HCT116 (cell line): Measurements from ENCODE around the gene UBASH3B. TPM values are rescaled to one million over a fixed set of nuclear protein-coding genes. Genes with fewer than 3 reads are reported as not detected.

Experiments
- ATAC-seq: fragments of 200-7000 bp; cut with Tn5 transposase; 2 replicates; pipeline ENCODE4 v1.9.1; 2020; ENCODE audit warnings: mild to moderate bottlenecking, moderate library complexity
- BruUV-seq: library from RNA; stranded (reverse); fragments of 400-500 nt; replicated peaks from 2 replicates; lab custom pipeline; 2021; lab: Mats Ljungman, UMichigan
- CTCF ChIA-PET: fragments of 300-600 bp; sonication (Branson Sonifier 250); formaldehyde crosslinking; loops from one replicate; lab custom pipeline; 2021; ENCODE audit warnings: antibody characterized with exemption; lab: Charles Lee
- POLR2A ChIA-PET: fragments of 300-600, 350-600 bp; sonication (Branson Sonifier 250); formaldehyde crosslinking; loops from one replicate; lab custom pipeline; 2021; ENCODE audit warnings: antibody characterized with exemption; lab: Charles Lee
- RAD21 ChIA-PET, 2 experiments: fragments of 300-600 bp; sonication (Branson Sonifier 250); formaldehyde crosslinking; loops; one replicate each; lab custom pipeline; 2023; ENCODE audit warnings: low total read pairs in 2 of 2; ENCODE audit not compliant: uncharacterized antibody in 2 of 2, unreplicated experiment in 2 of 2, low non-redundant PET in 1 of 2; lab: Charles Lee
- DNase-seq: peaks from one replicate; pipeline ENCODE4 v3.0.0-alpha.2; 2010; ENCODE audit warnings: low read depth, low spot score
- H2AFZ ChIP-seq: fragments of 200-600 bp; shearing (Covaris generic), sonication (generic); 2 replicates; pipeline ENCODE4 v1.6.1; 2017; ENCODE audit warnings: low read depth, mixed run types, mixed read lengths, antibody characterized with exemption, low read length; ENCODE audit not compliant: poor library complexity, severe bottlenecking
- H3K27ac ChIP-seq: 2 replicates; pipeline ENCODE4 v1.5.1; 2012; ENCODE audit warnings: low read depth, low read length
- H3K27me3 ChIP-seq: fragments of 200-600 bp; sonication (generic); 2 replicates; pipeline ENCODE4 v1.6.1; 2016; ENCODE audit warnings: mixed run types, low read length, mixed read lengths; ENCODE audit not compliant: insufficient read depth
- H3K36me3 ChIP-seq, 2 experiments: fragments of 200-500 bp in 1 of 2; fragments of 200-600 bp in 1 of 2; sonication (Bioruptor generic) in 1 of 2; sonication (generic) in 1 of 2; 2 replicates each; pipeline versions ENCODE4 v1.5.1 to v1.6.1; 2014 to 2016; ENCODE audit warnings: low read length in 2 of 2, inconsistent platforms in 1 of 2, mixed read lengths in 1 of 2, mixed run types in 1 of 2; ENCODE audit not compliant: insufficient read depth in 2 of 2, control insufficient read depth in 1 of 2
- H3K4me1 ChIP-seq, 2 experiments: fragments of 200-600 bp in 1 of 2; sonication (generic) in 1 of 2; 2 replicates each; pipeline versions ENCODE4 v1.5.1 to v1.6.1; 2012 to 2017; ENCODE audit warnings: low read length in 2 of 2, inconsistent platforms in 1 of 2, mild to moderate bottlenecking in 1 of 2, mixed read lengths in 1 of 2, mixed run types in 1 of 2, moderate library complexity in 1 of 2; ENCODE audit not compliant: insufficient read depth in 2 of 2, control insufficient read depth in 1 of 2
- H3K4me2 ChIP-seq: fragments of 200-600 bp; sonication (generic); 2 replicates; pipeline ENCODE4 v1.6.1; 2017; ENCODE audit warnings: mixed run types, low read length, mixed read lengths
- H3K4me3 ChIP-seq, 2 experiments: fragments of 200-600 bp in 1 of 2; sonication (generic) in 1 of 2; replicated peaks in 1 of 2; 2 replicates each; pipeline ENCODE4 v1.5.1; 2011 to 2016; ENCODE audit warnings: low read length in 2 of 2, control low read depth in 1 of 2, low read depth in 1 of 2, mild to moderate bottlenecking in 1 of 2, mixed read lengths in 1 of 2, mixed run types in 1 of 2
- H3K79me2 ChIP-seq: fragments of 200-600 bp; sonication (generic); 2 replicates; pipeline ENCODE4 v1.6.1; 2017; ENCODE audit warnings: mild to moderate bottlenecking, mixed run types, low read length, moderate library complexity, mixed read lengths; ENCODE audit not compliant: insufficient read depth
- H3K9ac ChIP-seq: fragments of 200-600 bp; sonication (generic); 2 replicates; pipeline ENCODE4 v1.6.1; 2016; ENCODE audit warnings: low read length, mixed read lengths
- H3K9me2 ChIP-seq: fragments of 200-600 bp; sonication (generic), shearing (Covaris generic); 2 replicates; pipeline ENCODE4 v1.6.1; 2017; ENCODE audit warnings: mixed run types, mild to moderate bottlenecking, moderate library complexity; ENCODE audit not compliant: insufficient read depth
- H3K9me3 ChIP-seq, 2 experiments: fragments of 200-500 bp in 1 of 2; fragments of 200-600 bp in 1 of 2; sonication (Bioruptor generic) in 1 of 2; sonication (generic) in 1 of 2; 2 replicates each; pipeline ENCODE4 v1.6.1; 2014 to 2017; ENCODE audit warnings: low read length in 2 of 2, mixed read lengths in 2 of 2, inconsistent platforms in 1 of 2, low read depth in 1 of 2, mild to moderate bottlenecking in 1 of 2, mixed run types in 1 of 2, moderate library complexity in 1 of 2; ENCODE audit not compliant: control insufficient read depth in 1 of 2, insufficient read depth in 1 of 2
- H4K20me1 ChIP-seq: fragments of 200-600 bp; sonication (generic), shearing (Covaris generic); 2 replicates; pipeline ENCODE4 v1.6.1; 2017; ENCODE audit warnings: mixed run types, mild to moderate bottlenecking, moderate library complexity; ENCODE audit not compliant: insufficient read depth
- EGR1 ChIP-seq: IDR thresholded peaks from 2 replicates; pipeline ENCODE4 v1.6.1; 2012; ENCODE audit warnings: low read depth
- EZH2phosphoT487 ChIP-seq: fragments of 200-600 bp; IDR thresholded peaks from 2 replicates; pipeline ENCODE4 v1.6.1; 2018; ENCODE audit warnings: antibody characterized with exemption, borderline replicate concordance
- MAX ChIP-seq: IDR thresholded peaks from 2 replicates; pipeline ENCODE4 v1.6.1; 2012
- POLR2A ChIP-seq: IDR thresholded peaks from 2 replicates; pipeline ENCODE4 v1.7.0; 2011; ENCODE audit warnings: borderline replicate concordance; ENCODE audit not compliant: insufficient read depth, insufficient read length; ENCODE audit errors: extremely low read depth
- SRF ChIP-seq: IDR thresholded peaks from 2 replicates; pipeline ENCODE4 v1.6.1; 2012; ENCODE audit warnings: low read depth
- TCF7L2 ChIP-seq: IDR thresholded peaks from 2 replicates; pipeline ENCODE4 v1.7.0; 2011; ENCODE audit warnings: borderline replicate concordance, inconsistent platforms; ENCODE audit not compliant: insufficient read depth, insufficient read length; ENCODE audit errors: extremely low read depth
- ZBTB33 ChIP-seq: IDR thresholded peaks from 2 replicates; pipeline ENCODE4 v1.6.1; 2011; ENCODE audit warnings: mild to moderate bottlenecking, low read length, moderate library complexity; ENCODE audit not compliant: insufficient replicate concordance; ENCODE audit errors: extremely low read depth
- intact Hi-C: fragments of 100-400 bp; cut with micrococcal nuclease; formaldehyde crosslinking; loops from 2 replicates; pipeline ENCODE4 v1.10.0; 2022
- total RNA-seq: library from RNA; stranded (reverse); gene quantifications from one replicate; pipeline ENCODE4 v1.2.1, GENCODE V29; 2021; ENCODE audit not compliant: unreplicated experiment
- TF ChIP-seq, protein P1 (sequence below): IDR thresholded peaks from 2 replicates; pipeline ENCODE4 v1.6.1; 2012
- TF ChIP-seq, protein P2 (sequence below), 3 experiments: fragments of 200-600 bp in 1 of 3; sonication (generic) in 1 of 3; IDR thresholded peaks in 2 of 3; conservative IDR thresholded peaks in 1 of 3; 2 replicates each; pipeline ENCODE4 v1.5.1; 2012 to 2017; ENCODE audit warnings: low read depth in 2 of 3, low read length in 2 of 3, antibody characterized with exemption in 1 of 3, borderline replicate concordance in 1 of 3, control low read depth in 1 of 3, mild to moderate bottlenecking in 1 of 3, mixed read lengths in 1 of 3, mixed run types in 1 of 3, moderate library complexity in 1 of 3; ENCODE audit not compliant: insufficient read depth in 1 of 3
- TF ChIP-seq, protein P3 (sequence below): IDR thresholded peaks from 2 replicates; pipeline ENCODE4 v1.6.1; 2012; ENCODE audit warnings: low read depth

UBASH3B gene
- total RNA-seq, 1 experiment from 2014 or later = 40.3 TPM

GRCh38 chr11:122821169-122821568, 165.6 kb downstream of the UBASH3B start:
- BruUV-seq = no TSS peak
- TF ChIP-seq EZH2phosphoT487 = no peak
- no peak for TF ChIP-seq SRF
- TF ChIP-seq, protein P1, sequence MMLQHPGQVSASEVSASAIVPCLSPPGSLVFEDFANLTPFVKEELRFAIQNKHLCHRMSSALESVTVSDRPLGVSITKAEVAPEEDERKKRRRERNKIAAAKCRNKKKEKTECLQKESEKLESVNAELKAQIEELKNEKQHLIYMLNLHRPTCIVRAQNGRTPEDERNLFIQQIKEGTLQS = no peak
- POLR2A ChIA-PET = no interaction called here
- Histone ChIP-seq H3K27ac (no peak overlapping the region), H3K27me3 (no peaks in the 10 kb centered on the region), H3K4me1 (peaks cover 17 to 18% of the 10 kb centered on the region in 2 experiments), H3K9me2 (no peaks in the 10 kb centered on the region), H3K4me2 (no peak overlapping the region), H4K20me1 (no peaks in the 10 kb centered on the region), H2AFZ (no peak overlapping the region), H3K4me3 (no peak overlapping the region), H3K9me3 (0 out of 4 replicates have a peak, but pooled peaks cover 0 to 5% of the 10 kb centered on the region in 2 experiments), H3K79me2 (no peaks in the 10 kb centered on the region), H3K9ac (no peak overlapping the region), H3K36me3 (no peaks in the 10 kb centered on the region)
- CTCF ChIA-PET = interaction anchor here (1.1 to 1.9 kb wide), 2 partner anchors 14 to 31 kb away, joined by 4 to 5 read pairs; no protein-coding TSS in a partner anchor
- DNase-seq = no peak
- intact Hi-C loops = no loop called here
- ATAC-seq = no peak
- RAD21 ChIA-PET = no interaction called here

GRCh38 chr11:122822241-122822640, 166.7 kb downstream of the UBASH3B start:
- BruUV-seq = no TSS peak
- intact Hi-C loops = no loop called here
- DNase-seq (no peak), ATAC-seq (no peak)
- Histone ChIP-seq H3K9ac (no peak overlapping the region), H3K9me3 (0 out of 4 replicates have a peak, but pooled peaks cover 0 to 5% of the 10 kb centered on the region in 2 experiments), H3K27me3 (no peaks in the 10 kb centered on the region), H3K36me3 (no peaks in the 10 kb centered on the region), H3K27ac (no peak overlapping the region), H3K4me3 (no peak overlapping the region), H3K9me2 (no peaks in the 10 kb centered on the region), H3K4me1 (peaks cover 9% of the 10 kb centered on the region in 2 experiments), H4K20me1 (no peaks in the 10 kb centered on the region), H3K4me2 (no peak overlapping the region), H3K79me2 (no peaks in the 10 kb centered on the region), H2AFZ (no peak overlapping the region)
- ChIA-PET CTCF (interaction anchor here (1.1 kb wide), 1 partner anchor 30 kb away, joined by 4 read pairs; no protein-coding TSS in a partner anchor), POLR2A (no interaction called here), RAD21 (no interaction called here)
- no peak for TF ChIP-seq EGR1
- no peak for TF ChIP-seq ZBTB33
- TF ChIP-seq, protein P2, sequence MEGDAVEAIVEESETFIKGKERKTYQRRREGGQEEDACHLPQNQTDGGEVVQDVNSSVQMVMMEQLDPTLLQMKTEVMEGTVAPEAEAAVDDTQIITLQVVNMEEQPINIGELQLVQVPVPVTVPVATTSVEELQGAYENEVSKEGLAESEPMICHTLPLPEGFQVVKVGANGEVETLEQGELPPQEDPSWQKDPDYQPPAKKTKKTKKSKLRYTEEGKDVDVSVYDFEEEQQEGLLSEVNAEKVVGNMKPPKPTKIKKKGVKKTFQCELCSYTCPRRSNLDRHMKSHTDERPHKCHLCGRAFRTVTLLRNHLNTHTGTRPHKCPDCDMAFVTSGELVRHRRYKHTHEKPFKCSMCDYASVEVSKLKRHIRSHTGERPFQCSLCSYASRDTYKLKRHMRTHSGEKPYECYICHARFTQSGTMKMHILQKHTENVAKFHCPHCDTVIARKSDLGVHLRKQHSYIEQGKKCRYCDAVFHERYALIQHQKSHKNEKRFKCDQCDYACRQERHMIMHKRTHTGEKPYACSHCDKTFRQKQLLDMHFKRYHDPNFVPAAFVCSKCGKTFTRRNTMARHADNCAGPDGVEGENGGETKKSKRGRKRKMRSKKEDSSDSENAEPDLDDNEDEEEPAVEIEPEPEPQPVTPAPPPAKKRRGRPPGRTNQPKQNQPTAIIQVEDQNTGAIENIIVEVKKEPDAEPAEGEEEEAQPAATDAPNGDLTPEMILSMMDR (IDR thresholded peaks at IDR 0.05 in 2 of 3, conservative IDR thresholded peaks at IDR 0.05 in 1 of 3; ENCODE audit: borderline replicate concordance in 1 of 3, insufficient read depth in 1 of 3, low read depth in 2 of 3, low read length in 2 of 3) = no peak
- TF ChIP-seq POLR2A = no peak
- no peak for TF ChIP-seq TCF7L2
- TF ChIP-seq, protein P3, sequence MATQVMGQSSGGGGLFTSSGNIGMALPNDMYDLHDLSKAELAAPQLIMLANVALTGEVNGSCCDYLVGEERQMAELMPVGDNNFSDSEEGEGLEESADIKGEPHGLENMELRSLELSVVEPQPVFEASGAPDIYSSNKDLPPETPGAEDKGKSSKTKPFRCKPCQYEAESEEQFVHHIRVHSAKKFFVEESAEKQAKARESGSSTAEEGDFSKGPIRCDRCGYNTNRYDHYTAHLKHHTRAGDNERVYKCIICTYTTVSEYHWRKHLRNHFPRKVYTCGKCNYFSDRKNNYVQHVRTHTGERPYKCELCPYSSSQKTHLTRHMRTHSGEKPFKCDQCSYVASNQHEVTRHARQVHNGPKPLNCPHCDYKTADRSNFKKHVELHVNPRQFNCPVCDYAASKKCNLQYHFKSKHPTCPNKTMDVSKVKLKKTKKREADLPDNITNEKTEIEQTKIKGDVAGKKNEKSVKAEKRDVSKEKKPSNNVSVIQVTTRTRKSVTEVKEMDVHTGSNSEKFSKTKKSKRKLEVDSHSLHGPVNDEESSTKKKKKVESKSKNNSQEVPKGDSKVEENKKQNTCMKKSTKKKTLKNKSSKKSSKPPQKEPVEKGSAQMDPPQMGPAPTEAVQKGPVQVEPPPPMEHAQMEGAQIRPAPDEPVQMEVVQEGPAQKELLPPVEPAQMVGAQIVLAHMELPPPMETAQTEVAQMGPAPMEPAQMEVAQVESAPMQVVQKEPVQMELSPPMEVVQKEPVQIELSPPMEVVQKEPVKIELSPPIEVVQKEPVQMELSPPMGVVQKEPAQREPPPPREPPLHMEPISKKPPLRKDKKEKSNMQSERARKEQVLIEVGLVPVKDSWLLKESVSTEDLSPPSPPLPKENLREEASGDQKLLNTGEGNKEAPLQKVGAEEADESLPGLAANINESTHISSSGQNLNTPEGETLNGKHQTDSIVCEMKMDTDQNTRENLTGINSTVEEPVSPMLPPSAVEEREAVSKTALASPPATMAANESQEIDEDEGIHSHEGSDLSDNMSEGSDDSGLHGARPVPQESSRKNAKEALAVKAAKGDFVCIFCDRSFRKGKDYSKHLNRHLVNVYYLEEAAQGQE = no peak
- TF ChIP-seq MAX = no peak
